IPS DF 4.7 (cell line): ENCODE results near the gene MSH6.

ENCODE experiments used
- DNase-seq: peaks from one replicate; pipeline ENCODE4 v3.0.0-alpha.2; 2013; ENCODE audit warnings: low spot score; ENCODE audit errors: extremely low read depth

Gene MSH6

DNA sequence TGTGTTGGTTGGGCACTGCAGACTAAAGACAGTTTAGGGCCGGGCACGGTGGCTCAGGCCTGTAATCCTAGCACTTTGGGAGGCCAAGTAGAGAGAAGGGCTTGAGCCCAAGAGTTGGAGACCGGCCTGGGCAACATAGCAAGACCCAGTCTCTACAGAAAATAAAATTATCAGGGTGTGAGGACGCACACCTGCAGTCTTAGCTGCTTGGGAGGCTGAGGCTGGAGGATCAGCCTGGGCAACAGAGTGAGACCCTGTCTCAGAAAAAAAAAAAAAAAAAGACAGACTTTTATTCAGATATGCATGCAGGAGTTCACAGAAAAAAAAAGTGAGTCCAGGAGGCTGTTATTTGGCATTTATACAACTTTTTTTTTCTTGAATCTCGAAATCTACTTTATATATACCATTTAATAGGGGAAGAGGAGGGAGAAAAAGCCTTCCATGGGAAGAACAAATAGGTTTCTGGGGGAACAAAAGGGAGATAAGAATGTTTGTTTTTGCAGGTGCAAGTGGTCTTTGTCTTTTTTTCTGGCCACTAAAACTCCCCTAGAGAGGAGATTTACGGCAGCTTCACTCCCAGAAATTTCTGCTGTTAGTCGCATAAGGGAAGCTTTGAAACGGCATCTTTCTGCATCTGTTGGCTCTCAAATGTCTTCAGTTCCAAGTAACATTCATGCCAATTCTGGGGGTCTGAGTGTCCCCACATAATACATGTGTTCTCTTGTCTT, 4.1 kb upstream of the MSH6 start:
- DNase-seq: no peak

DNA sequence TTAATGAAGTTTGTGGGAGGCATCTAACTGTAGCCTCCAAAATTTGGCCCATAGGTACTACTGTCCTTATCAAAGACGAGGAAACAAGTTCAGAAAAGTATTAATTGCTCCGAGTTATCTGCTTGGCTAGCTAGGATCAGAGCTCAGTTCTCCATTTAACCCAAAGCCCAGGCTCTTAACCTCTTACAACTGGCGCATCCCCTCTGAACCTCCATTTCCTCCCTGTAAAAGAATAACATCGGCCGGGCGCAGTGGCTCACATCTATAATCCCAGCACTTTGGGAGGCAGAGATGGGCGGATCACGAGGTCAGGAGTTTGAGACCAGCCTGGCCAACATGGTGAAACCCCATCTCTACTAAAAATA, 3.5 kb upstream of the MSH6 start:
- DNase-seq: no peak

DNA sequence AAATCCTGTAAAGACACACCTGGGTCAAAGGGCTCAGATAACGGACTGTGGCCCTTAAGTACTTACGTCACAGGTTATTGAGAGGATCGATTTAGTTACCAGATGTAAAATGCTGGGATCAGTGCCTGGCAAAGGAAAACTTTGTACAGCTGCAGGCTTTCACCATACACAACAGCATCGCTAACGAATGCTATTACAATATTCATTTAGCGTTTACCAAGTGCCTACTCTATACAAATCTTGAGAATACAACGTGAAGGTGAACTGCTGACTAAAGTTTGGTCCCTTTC, 619 bp upstream of the MSH6 start:
- DNase-seq: no peak

DNA sequence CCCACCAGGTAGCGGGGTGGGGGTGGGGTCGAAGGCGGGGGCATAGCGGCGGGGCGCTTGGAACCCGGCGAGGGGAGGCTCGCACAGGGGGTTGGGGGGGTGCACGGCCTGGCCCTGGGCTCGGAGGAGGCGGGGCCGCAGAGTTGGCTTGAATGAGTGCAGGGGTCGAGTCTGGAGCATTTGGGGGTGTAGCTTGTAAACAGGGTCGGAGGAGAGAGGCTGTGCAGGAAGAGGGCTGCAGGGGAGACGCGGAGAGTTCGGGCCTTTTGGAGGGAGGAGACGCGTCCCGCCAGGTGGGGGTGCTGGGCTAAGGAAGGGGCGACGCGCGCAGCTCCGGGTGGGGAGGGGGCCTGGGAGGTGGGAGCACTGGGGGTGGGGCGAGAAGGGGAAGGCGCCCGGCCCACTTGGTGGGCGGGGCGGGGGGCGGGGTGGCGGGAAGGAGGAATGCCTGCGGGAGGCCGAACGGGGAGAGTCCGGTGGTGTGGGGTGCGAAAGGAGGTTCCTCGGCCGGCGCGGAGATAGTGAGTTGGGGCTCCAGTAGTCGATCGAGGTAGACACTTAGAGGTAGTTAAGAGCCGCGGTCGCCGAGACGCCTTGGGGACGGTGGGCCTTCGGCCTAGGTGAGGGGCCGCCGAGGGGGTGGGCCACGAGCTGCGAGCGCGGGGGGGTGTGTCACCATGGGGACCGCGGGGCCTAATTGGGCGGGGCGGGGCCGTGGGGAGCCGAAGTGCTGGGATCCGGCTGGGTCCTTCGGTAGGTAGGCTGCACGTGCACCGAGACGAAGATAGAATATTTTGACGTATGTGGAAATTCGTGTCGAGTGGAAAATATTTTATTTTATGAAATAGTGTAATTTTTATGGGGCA, 774 bp downstream of the MSH6 start:
- no peak for DNase-seq

DNA sequence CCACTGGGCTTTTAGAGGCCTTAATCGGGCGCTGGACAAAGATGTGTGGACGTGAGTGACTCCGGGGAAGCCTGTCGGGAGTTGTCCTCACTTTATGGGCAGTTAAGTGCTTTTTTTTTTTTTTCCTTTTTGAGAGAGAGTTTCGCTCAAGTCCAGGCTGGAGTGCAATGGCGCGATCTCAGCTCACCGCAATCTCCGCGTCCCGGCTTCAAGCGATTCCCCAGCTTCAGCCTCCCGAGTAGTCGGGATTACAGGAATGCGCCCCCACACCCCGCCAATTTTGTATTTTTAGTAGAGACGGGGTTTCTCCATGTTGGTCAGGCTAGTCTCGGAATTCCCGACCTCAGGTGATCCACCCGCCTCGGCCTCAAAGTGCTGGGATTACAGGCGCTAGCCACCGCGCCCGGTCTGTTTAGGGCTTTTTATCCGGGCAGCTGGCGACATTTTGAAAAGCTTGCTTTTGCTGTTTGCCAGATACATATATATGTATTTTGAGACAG, 1.5 kb downstream of the MSH6 start:
- DNase-seq: no peak

DNA sequence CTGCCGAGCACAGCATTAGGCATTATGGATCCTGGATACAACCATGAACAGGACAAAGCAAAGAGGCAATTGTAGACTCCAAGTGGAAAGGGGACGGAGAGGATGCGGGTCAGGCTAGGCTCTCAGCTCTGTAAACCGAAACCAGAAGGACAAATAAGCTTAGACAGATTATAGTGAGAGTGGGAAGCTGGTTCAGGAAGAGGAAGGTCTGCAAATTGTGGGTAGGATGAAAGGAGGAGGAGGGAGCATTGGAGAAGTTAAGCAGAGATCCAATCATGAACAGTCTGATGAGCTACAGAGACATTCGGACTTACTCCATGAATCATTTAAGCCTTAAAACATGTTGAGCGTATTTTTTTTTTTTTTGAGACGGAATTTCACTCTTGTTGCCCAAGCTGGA, 3.0 kb downstream of the MSH6 start:
- no peak for DNase-seq

DNA sequence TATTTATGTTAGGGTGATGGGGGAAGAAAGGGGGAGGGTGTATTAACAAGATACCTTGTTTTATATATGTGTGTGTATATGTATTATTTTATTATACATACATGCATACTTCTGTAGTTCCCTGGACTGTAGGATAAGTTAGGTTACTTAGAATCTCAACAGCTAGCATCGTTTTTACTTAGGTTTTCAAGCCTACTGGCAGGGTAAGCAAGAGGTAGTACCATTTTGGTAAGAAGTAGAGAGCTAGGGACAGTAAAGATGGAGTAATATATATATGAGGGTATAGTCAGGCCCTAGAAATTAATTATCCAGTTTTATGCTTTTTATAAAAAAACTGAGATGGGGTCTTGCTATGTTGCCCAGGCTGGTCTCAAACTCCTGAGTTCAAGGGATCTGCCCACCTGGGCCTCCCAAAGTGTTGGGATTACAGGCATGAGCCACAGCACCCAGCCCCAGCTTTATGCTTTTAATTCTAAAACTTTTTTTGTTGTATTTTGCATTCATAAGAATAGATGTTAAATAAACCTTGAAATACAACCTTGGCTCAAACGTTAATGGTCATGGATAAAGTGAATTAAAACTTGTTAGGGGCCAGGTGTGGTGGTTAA, 13.2 kb downstream of the MSH6 start:
- no peak for DNase-seq

DNA sequence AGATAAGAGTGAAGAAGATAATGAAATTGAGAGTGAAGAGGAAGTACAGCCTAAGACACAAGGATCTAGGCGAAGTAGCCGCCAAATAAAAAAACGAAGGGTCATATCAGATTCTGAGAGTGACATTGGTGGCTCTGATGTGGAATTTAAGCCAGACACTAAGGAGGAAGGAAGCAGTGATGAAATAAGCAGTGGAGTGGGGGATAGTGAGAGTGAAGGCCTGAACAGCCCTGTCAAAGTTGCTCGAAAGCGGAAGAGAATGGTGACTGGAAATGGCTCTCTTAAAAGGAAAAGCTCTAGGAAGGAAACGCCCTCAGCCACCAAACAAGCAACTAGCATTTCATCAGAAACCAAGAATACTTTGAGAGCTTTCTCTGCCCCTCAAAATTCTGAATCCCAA, 15.7 kb downstream of the MSH6 start:
- no peak for DNase-seq

DNA sequence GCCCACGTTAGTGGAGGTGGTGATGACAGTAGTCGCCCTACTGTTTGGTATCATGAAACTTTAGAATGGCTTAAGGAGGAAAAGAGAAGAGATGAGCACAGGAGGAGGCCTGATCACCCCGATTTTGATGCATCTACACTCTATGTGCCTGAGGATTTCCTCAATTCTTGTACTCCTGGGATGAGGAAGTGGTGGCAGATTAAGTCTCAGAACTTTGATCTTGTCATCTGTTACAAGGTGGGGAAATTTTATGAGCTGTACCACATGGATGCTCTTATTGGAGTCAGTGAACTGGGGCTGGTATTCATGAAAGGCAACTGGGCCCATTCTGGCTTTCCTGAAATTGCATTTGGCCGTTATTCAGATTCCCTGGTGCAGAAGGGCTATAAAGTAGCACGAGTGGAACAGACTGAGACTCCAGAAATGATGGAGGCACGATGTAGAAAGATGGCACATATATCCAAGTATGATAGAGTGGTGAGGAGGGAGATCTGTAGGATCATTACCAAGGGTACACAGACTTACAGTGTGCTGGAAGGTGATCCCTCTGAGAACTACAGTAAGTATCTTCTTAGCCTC, 16.2 kb downstream of the MSH6 start:
- DNase-seq: no peak

DNA sequence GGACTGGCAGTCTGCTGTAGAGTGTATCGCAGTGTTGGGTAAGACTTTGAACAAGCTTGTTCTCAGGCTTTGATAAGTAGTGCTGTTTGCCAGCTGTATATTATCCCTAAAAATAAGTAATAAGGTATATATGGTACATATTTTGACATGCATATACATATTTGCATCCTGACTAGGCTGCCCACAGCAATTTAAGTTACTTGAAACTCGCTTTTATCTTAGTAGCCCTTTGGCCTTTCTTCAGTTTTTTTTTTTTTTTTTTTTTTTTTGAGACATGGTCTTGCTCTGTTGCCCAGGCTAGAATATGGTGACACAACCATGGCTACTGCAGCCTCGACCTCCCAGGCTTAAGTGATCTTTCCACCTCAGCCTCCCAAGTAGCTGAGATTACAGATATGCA, 18.2 kb downstream of the MSH6 start:
- DNase-seq: no peak

DNA sequence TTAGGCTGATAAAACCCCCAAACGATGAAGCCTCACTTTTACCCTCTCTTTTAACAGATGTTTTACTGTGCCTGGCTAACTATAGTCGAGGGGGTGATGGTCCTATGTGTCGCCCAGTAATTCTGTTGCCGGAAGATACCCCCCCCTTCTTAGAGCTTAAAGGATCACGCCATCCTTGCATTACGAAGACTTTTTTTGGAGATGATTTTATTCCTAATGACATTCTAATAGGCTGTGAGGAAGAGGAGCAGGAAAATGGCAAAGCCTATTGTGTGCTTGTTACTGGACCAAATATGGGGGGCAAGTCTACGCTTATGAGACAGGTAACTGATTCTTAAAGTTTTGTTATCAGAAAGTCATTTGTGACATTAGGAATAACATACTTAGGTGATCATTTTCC, 20.4 kb downstream of the MSH6 start:
- DNase-seq: no peak

DNA sequence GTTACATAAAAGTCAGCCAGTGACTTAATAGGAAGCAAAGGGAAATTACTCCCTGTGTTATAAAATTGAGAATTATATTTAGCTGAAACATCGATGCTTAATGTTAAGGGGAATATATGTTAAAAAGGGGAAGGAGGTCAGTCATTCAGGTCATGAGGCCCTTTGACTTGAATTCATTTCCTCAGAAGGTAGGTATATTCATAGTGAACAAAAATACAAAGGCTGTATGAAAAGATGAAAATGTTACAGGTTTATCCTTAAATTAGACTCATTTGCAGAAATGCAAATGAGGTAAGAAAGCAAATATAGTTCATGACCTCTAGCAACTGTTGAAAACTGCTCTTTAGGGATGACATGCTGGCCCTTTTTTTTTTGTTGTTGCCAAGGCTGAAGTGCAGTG, 20.8 kb downstream of the MSH6 start:
- no peak for DNase-seq

DNA sequence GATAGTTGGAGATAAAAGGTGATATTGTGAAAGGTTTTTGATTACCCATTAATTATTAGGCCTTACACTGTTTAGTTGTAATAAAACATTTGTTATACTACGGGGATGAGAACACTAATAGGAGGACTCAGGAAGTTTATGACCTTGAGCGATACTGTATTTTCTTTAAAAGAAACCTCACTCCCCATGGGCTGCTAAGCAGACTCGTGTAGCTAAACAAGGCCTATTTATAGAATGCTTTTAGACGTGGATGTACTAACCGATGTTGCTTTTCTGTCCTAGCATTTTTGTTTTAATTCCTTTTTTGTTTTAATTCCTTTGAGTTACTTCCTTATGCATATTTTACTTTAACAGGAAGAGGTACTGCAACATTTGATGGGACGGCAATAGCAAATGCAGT, 22.9 kb downstream of the MSH6 start:
- DNase-seq: no peak

DNA sequence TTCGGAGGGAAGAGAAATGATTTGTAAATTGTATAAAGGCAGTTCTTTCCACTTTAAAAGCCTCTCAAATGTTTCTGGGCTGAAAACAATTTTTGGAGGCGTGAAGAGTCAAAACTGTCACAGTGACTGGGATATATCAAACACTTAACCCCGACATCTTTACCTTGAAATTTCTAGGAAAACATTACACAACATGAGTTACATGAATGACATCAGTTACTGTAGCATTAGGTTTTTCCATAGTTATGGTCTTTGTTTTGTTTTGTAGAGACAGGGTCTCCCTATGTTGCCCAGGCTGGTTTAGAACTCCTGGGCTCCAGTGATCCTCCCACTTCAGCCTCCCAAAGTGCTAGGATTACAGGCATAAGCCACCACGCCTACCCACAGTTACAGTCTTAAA, 25.7 kb downstream of the MSH6 start:
- DNase-seq: no peak

DNA sequence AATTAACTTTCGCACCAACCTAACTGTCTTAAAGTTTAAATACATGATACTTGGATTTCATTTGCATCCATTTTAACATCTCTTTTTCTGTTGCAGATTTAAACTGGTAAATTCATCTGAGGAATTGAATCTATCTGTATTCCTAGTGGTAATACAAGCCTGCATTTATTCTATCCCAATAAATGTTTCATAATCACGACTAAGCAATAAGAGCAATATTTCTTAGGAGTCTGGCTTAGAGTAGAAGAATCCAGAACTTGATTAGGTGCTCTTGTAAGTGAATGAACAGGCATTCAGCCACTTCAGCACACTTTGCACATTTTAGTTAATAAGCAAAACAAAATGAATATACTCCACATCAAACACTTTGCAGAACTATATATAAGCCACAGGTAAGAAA, 27.0 kb downstream of the MSH6 start:
- DNase-seq: no peak

DNA sequence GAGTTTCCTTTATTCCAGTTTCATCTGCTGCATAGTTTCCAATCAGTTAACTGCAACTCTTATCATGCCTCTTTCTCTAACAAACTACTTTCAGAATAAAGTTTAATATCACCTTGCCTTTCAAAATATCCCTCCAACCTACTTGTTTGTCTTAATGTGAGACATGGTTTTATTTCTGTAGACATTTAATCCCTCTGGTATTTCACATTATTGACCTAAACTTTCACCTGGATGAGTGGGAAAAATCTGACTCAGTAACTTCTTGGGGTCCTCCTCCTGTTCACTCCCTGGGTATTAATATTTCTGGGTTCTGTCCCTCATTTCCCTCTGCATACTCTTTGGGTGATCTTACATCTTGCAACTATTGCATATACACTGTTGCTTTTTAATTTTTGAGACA, 27.9 kb downstream of the MSH6 start:
- no peak for DNase-seq

DNA sequence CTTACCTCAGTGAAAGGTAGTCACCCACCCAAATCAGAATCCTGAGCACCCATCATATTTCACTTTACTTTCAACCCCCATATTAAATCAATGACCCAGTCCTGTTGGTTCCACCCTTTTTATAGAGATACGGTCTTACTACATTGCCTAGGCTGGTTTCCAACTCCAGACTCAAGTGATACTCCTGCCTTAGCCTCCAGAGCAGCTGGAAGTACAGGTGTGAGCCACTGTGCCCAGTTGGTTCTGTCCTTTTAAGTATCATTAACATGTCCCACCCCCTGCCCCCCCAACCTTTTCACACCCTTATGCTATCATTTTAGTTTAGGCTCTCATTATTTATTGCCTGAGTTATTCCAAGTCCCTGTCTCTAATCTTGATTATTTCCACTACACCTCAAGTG, 28.7 kb downstream of the MSH6 start:
- no peak for DNase-seq

DNA sequence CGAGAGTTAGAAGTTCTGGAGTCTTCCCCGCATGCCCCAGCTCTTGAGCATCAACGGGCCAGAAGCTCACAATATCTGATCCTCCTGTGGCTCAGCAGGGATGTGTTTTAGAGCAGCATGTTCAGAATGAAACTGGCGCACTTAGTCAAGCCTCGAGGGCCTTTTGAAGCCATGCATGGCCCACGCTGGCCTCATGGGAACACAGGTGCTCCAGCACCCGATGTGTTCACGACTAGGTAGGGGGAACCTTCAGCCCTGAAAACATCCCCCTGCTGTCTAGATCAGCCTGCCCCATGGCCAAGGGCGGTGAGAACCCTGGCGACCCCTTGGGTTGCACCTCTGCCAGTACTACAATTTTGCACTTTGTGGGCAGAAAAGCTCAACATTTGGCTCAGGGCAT, 32.8 kb downstream of the MSH6 start:
- no peak for DNase-seq

DNA sequence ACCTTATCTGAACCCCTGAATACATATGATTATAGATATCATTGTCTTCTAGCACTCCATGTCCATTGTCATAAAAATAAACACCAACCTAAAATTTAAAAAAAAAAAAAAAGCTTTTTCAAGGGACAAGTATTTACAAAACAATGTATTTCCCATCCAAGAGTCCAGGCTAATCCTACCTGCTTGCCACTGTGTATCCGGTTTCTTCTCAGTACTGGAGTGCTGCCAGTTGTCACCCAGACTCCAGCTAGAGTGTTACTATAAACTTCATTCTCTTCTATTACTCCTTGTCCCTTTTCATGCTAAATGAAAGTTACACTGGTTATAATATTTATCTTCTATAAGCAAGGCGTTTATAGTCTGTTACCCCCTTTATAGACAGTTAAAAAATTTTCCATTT, 35.8 kb downstream of the MSH6 start:
- DNase-seq: no peak

DNA sequence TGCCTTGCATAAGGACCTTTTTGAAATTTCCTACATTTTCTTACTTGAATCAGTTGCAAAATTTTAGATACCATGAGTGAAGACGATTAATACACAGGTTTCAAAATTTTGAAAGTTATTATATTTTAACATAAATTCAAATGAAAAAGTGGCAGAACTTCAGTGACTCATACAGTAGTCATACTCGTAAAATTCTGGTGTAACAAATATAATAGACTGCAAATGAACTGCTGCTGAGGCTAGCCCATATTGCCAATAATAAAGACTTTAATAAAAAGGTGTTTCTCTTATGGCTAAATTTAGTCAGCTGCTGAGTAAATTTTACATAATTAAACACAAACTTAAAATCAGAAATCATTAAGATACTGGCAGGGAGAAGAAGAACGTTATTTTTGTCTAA, 36.9 kb downstream of the MSH6 start:
- DNase-seq: no peak

DNA sequence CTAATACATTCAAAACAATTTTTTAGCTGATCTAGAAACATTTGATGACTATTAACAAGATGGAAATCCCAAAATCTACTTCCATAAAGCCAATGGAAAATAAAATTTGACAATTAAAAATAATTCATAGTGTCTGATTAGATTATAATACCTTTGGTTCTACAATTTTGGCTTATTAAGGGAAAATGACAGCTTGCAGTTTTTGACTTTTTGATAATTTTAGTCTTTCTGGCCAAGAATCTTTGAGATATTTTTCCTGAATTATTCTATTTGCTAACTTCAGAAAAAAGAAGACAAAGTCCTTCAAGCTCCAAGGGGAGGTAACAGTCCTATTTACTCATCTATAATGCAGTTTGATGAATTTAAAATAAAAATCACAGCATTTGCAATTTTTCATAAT, 39.6 kb downstream of the MSH6 start:
- DNase-seq: no peak

DNA sequence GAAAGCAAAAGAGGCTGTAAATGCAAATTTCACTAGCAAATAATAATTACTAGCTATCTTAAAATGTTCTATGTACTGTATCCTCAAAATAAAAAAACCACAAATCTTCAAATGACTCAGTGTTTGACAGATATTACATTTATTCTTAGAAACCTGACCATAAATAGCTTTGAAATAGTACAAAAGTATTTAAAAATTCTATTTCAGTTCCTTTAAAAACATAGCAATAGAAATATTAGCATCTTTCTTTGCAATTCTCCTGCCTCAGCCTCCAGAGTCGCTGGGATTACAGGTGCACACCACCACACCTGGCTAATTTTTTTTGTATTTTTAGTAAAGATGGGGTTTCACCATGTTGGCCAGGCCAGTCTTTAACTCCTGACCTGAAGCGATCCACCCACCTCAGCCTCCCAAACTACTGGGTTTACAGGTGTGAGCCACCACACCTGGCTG, 50.6 kb downstream of the MSH6 start:
- DNase-seq: no peak
